Neural cell (in vitro differentiated cells): ENCODE results near the gene ERBB4.

ENCODE experiments used
- CTCF ChIP-seq: fragments of 450-650 bp; IDR thresholded peaks from 2 replicates; pipeline ENCODE4 v1.5.1; 2014; ENCODE audit warnings: antibody characterized with exemption, mild to moderate bottlenecking, moderate library complexity; ENCODE audit not compliant: poor library complexity, severe bottlenecking
- EP300 ChIP-seq: fragments of 450-650 bp; conservative IDR thresholded peaks from 2 replicates; pipeline ENCODE4 v1.6.1; 2014; ENCODE audit warnings: antibody characterized with exemption, mild to moderate bottlenecking, moderate library complexity; ENCODE audit not compliant: poor library complexity, severe bottlenecking
- EZH2 ChIP-seq: fragments of 200-600, 300-800 bp; shearing (Covaris generic), sonication (generic); IDR thresholded peaks from 2 replicates; pipeline ENCODE4 v1.6.1; 2014; ENCODE audit warnings: antibody characterized with exemption, low read length, borderline replicate concordance, mild to moderate bottlenecking; ENCODE audit not compliant: insufficient read depth, poor library complexity, severe bottlenecking
- POLR2AphosphoS5 ChIP-seq: IDR thresholded peaks from 2 replicates; pipeline ENCODE4 v1.6.1; 2012
- RAD21 ChIP-seq: fragments of 450-650 bp; conservative IDR thresholded peaks from 2 replicates; pipeline ENCODE4 v1.6.1; 2014; ENCODE audit warnings: antibody characterized with exemption, mild to moderate bottlenecking, moderate library complexity
- REST ChIP-seq: IDR thresholded peaks from 2 replicates; pipeline ENCODE4 v1.6.1; 2012; ENCODE audit warnings: borderline replicate concordance
- TAF1 ChIP-seq: IDR thresholded peaks from 2 replicates; pipeline ENCODE4 v1.6.1; 2012; ENCODE audit warnings: low read depth

GRCh38 chr2:212398316-212398715 is 140.3 kb downstream of the ERBB4 start:
- TF ChIP-seq CTCF (no peak), EP300 (no peak), TAF1 (no peak), RAD21 (no peak), REST (no peak), EZH2 (no peak), POLR2AphosphoS5 (no peak)
